Omental fat pad (tissue), 4 donors: Measurements from ENCODE around the gene ARHGAP15. TPM values are rescaled to one million over a fixed set of nuclear protein-coding genes. Genes with fewer than 3 reads are reported as not detected.

Source experiments
- ATAC-seq: fragments of 150-250 bp; one replicate; pipeline ENCODE4 v1.9.1; 2016; ENCODE audit warnings: mild to moderate bottlenecking, moderate library complexity; ENCODE audit not compliant: low FRiP score
- DNase-seq: peaks from one replicate; pipeline ENCODE4 v3.0.0-alpha.2; 2019; ENCODE audit warnings: low spot score
- CTCF ChIP-seq, 3 donors: fragments of 450-650 bp; IDR thresholded peaks; one replicate each; pipeline ENCODE4 v1.5.1; 2016 to 2017; ENCODE audit warnings: antibody characterized with exemption in 3 of 3, mild to moderate bottlenecking in 3 of 3, moderate library complexity in 2 of 3
- total RNA-seq, 4 donors: library from RNA; depleted of rRNA; stranded (reverse); fragments of >200 nt; gene quantifications; one replicate each; pipeline ENCODE4 v1.1.0, GENCODE V29; 2016

Gene ARHGAP15
- total RNA-seq, 4 donors from 2014 or later = 12.2 to 27.6 (median 20.7) TPM

GRCh38 chr2:143345887-143346787 lies 216.9 kb downstream of the ARHGAP15 start:
- ATAC-seq = no peak

DNA sequence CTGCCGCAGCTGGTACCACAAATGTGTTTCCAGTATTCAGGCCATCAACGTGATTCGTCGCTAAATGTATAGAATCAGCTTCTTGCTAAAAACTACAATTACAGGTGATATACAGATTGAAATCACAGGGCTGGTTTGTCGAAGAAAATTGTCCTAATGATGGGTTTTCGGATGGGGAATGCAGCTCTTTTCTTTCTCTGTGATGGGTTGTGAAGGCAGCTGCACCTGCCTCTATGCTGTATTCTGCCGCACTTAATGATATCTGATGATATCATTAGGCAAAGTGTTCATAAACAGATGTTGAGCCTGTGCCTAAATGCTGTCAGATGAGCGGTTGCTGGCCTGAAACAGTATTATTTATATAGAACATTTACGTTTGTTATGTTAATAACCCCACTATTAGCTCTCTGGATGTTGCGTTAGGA lies 218.1 kb downstream of the ARHGAP15 start:
- ATAC-seq (no peak), DNase-seq (no peak)
- TF ChIP-seq CTCF (IDR thresholded peaks at IDR 0.05) = no peak

More at GRCh38 chr2:143345887-143346787, 216.9 kb downstream of the ARHGAP15 start:
- DNase-seq = no peak
- TF ChIP-seq CTCF (IDR thresholded peaks at IDR 0.05) = no peak

- TF ChIP-seq CTCF (IDR thresholded peaks at IDR 0.05) = no peak
Observed at GRCh38 chr2:143347901-143348414, 218.7 kb downstream of the ARHGAP15 start.

DNA sequence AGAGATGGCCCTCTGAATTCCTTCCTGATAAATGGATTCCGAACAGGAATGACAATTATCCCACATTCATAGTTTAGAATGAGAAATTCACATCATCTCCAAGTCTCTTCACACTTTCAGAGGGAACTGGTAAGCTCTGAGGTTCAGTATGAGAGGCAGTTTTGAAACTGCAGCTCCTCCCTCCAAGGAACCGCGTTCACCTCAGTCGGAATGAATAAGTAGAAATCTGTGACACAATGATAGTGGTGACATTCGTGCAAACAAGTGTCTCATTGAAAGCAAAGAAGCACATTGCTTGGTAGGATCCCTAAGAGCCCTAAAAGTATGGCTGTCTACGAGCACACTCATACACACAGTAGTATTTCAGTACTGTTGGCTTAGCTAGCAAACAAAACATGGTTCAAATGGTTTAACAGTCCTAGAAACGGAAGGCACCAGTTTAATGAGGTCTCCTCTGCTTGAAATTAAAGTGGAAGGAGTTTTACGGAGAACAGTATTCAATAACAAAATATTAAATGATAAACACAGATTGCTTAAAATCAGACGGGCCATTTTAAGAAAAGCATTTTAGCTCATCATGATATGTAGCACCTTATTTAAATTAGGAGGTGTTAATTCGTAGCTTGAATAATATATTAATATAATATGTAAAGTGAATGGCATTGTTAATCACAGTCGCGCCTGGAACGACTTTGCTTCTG lies 225.0 kb downstream of the ARHGAP15 start:
- no peak for TF ChIP-seq CTCF (IDR thresholded peaks at IDR 0.05)
- DNase-seq (no peak), ATAC-seq (no peak)

More at GRCh38 chr2:143347901-143348414, 218.7 kb downstream of the ARHGAP15 start:
- no peak for DNase-seq
- no peak for ATAC-seq

- TF ChIP-seq CTCF (IDR thresholded peaks at IDR 0.05) = no peak
- ATAC-seq = no peak
- no peak for DNase-seq
Observed at GRCh38 chr2:143355870-143356269, 226.7 kb downstream of the ARHGAP15 start.

DNA sequence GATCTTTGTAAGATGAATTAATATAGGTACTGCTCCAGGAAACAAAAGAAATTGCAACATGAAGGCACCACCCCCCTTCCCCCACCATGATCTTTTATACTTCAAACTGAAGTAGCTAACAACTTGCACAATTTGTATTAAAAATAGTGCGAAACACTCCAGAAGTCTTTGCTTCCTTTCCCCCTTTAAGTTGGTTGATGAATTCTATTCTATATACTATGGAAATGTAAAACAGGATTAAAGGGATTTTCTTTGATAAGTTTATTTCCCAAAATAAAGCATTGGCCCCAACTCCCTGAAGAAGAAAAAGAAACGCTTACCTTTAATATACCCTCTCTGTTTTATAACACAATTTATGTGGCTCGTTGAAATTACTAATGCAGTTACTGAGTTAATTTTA lies 227.1 kb downstream of the ARHGAP15 start:
- no peak for ATAC-seq
- DNase-seq = no peak
- no peak for TF ChIP-seq CTCF (IDR thresholded peaks at IDR 0.05)
